GM21528 (cell line): ENCODE data around the gene PPM1E.
"Not testable (repeated sequence)": the region's sequence is repeated elsewhere in the genome, so short reads cannot be mapped to it uniquely, and the experiment has no call there.

ENCODE experiments used
- ATAC-seq: cut with Tn5 transposase; IDR thresholded peaks from one replicate; pipeline ENCODE4 v1.9.1; 2021; ENCODE audit warnings: mild to moderate bottlenecking, moderate library complexity; ENCODE audit not compliant: unreplicated experiment, low FRiP score

The PPM1E gene

DNA sequence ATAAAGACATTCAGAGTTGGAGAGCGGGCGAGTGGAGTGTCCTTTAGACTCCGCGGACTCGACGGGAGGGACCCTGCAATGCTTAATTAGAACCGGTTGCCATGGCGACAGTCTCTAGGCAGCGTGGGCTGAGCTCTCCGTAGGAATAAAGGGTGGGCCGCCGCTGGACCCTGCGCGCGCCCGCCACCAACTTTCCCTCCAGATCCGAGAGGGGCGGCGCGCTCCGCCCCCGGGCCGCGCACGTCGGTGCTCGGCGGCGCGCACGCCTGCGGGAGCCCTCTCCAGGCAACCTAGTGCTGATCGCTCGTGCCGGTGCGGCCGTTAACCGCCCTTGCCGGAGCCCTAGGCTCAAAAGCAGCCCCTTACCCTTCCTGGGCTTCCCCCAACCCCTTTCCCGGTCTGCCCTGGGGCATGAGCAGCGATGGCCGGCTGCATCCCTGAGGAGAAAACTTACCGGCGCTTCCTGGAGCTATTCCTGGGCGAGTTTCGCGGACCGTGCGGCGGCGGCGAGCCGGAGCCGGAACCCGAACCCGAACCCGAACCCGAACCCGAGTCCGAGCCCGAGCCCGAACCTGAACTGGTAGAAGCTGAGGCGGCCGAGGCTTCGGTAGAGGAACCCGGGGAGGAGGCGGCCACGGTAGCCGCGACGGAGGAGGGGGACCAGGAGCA lies at the start of gene PPM1E:
TSS of gene PPM1E (plus strand) at position 278 of the 669 bp plus-strand sequence.
- ATAC-seq, result no peak

DNA sequence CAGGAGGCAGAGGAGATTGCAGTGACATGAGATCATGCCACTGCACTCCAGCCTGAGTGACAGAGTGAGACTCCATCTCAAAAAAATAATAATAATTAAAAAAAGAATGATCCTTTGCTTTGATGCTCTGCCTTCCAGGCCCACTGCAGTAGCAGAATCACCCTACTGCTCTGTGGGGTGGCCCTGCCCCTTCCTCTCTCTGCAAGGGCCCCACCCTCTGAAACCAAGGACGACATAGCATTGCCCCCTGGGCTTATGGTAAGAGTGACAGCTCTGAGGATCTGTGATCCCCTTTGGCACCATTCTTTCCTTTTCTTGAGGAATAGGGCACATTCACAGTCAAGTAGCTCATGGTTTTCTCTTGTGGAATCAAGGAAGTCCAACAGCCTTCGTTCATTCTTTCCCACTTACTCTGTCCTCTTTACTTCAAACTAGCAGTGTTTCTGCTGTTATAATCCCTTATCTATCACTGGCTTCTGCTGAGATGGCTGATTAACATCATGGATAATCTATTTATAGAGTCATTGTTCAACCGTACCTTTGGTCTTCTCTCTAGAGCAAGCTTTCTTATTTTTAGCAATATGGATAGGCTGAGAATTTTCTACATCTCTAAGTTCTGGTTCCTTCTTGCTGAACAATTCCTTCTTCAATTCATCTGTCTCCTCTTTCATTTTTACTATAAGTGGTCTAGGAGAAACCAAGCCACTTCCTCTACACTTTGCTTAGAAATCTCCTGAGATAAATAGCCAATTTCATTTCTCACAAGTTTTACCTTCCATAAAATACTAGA lies 49.1 kb upstream of the PPM1E start:
- no peak for ATAC-seq

DNA sequence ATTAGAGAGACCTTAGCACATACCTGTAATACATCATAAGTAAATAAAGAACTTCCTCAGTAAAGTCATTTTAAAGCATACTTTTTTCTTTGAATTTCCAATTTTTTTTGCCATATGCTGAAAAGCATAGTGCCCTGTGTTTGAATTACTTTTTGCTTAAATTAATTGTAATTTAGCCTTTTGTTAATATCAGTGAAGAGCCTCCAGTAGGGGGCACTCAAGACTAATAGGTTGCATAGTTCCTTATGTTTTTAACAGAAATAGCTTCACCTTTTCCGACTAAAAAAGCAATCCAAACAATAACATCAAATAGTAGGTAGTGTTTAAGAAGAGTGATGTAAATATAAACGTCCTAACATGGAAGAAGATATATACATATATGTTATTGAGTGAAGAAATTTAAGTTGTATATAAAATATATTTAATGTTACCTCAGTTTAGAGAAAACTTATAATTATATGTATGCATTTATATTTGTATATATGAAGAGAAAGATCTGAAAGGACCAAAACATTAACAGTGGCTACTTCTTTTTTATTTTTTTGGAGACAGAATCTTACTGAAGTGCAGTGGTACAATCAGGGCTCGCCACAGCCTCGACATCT lies 44.6 kb upstream of the PPM1E start:
- ATAC-seq, result no peak

DNA sequence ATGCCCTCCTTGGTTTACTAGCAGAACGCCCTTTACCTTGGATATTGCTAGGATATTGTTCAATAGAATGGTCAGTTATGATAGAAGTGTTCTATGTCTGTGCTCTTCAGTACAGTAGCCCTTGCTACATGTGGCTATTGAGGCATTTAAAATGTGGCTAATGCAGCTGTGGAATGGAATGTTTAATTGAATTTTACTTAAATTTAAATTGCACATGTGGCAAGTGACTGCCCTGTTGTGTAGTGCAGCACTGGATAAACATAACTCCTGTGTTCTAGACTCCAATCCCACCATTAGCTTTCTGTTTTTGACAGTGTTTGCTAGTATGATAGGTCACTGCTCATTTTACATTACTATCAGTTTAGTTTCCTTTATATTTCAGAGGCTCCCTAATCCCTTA lies 33.4 kb upstream of the PPM1E start:
- ATAC-seq, result no peak

DNA sequence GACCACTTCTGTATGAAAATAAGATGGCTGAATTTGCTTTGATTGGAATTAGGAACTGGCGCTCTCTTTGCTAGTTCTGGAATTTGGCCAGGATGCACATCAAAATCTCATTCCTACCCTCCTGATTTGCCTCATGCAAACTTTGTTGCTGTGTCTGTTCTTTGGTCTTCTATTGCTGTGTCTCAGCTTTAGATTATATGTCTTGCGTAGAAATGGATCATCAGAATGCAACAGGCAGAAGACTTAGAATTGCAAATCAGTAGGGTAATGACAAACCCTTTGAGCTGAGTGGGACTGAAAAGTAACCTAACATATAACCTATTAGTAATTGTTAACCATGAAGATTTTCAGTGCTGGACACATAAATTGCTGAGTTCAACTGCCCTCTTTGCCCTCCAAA lies 33.0 kb upstream of the PPM1E start:
- no peak for ATAC-seq

DNA sequence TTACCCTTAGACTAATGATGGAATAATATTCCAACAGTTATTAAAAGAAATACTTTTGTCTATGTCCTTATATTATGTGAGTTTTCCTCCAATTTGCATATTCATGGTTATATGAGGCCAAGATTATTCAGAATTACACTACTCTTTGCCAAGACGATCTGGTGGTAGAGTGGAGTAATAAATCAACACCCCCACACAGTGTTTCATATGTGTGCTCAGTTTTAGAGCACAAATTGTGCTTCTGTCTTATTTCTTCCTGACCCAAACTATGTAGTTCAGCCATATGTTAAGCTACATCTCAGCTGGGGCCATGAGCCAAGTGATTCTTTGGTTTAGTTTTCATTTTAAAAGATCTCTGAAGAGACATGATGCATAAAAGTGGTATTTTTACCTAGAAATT lies 26.9 kb upstream of the PPM1E start:
- ATAC-seq, result no peak

DNA sequence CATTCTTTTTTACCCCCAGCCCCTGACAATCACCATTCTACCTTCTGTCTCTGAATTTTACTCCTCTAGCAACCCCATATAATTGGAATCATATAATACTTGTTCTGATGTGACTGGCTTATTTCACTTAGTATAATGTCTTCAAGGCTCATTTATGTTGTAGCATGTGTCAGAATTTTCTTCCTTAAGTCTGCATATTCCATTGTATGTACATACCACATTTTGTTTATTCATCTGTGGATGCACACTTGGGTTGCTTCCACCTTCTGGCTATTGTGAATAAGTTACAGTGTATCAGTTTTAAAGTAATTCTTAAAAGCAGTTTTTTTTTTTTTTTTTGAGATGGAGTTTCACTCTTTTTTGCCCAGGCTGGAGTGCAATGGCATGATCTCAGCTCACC lies 24.7 kb upstream of the PPM1E start:
- ATAC-seq, result no peak

DNA sequence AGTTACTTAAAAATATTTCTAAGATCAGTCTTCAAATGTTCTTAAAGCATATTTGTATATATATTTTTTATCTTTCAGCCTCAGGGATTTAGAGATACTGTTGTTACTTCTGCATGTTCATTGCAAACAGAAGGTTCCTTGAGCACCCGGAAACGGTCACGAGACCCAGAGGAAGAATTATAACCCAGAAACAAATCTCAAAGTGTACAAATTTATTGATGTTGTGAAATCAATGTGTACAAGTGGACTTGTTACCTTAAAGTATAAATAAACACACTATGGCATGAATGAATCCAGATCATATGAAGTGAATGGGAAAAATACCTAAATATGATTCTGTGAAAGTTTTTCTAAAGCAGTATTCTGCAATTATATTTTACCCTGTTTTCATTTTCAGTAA lies 21.6 kb upstream of the PPM1E start:
- no peak for ATAC-seq

DNA sequence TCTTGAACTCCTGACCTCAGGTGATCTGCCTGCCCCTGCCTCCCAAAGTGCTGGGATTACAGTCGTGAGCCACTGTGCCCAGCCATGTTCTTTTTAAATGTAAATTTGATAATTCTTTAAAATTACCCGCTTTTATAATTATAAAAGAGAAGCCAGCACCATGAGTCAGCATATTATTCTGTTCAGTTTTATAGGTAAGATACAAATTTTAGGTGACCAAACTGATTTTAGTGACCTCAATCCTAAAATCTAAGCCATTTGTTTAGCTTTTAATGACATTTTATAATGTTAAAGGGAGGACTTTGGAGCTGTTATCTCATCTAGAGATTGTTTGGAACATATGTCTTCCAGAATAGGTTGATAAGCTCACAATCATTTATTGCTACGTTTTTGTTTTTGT lies 20.8 kb upstream of the PPM1E start:
- no peak for ATAC-seq

DNA sequence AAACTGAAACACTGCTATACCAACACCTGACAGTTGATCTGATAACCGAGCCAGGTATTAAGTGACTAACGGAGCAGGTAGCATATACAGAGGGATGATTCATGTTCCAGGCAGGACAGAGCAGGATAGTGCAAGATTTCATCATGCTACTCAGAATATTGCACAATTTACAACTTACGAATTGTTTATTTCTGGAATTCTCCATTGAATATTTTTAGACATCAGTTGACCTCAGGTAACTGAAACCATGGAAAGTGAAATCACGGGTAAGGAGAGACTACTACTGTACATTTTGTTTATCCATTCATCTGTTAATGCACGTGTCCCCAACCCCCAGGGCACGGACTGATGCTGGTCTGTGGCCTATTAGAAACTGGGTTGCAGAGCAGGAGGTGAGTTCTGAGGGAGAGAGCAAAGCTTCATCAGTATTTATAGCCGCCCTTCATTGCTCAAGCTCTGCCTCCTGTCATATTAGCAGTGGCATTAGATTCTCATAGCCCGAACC lies 14.5 kb upstream of the PPM1E start:
- ATAC-seq, result no peak

DNA sequence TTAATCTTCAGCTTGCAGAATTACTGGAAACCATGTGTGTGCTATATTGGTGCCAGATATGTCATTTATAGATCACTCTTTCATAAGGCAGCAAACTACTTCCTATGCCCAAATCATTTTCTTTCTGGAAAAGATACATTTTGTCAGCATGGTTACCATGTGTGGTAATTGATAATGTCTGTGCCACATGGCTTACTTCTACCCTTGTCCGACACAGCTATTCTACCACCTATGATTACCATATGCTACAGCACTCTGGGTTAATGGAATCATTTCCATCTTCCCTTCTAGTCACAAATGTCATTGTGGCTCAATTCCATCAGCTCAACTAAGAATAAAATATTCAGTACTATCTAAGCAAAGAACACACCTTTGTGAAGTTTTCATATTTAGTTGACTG lies 8.0 kb upstream of the PPM1E start:
- ATAC-seq, result no peak

DNA sequence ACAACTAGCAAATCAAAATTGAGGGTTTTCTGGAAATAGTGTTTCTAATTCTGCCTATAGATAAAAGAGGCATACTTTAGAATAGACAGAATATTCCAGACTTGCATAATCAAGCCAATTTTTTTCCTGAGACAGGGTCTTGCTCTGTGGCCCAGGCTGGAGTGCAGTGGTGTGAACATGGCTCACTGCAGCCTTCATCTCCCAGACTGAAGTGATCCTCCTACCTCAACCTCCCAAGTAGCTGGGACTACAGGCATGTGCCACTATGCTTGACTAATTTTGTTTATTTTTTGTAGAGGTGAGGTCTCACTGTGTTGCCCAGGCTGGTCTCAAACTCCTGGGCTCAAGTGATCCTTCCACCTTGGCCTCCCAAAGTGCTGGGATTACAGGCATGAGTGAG lies 6.0 kb upstream of the PPM1E start:
- ATAC-seq, result not testable (repeated sequence)

DNA sequence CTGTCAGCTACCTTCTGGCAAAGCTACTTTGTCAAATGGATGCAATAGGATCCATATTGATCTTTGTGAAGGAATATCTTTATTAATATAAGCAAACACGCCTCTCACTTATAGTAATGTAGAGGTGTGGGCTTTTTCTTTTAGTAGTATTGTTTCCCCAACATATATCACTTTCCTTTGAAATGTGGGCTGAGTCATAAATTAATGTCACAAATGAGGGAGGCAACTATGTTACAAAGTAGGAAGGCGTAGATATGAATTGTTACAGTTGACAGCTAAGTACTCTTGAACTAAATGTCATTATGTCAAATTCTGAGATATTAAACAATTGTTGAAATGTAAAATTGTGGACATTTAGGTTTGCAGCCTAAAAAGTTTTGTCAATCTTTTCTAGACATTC lies 2.6 kb upstream of the PPM1E start:
- ATAC-seq, result no peak

DNA sequence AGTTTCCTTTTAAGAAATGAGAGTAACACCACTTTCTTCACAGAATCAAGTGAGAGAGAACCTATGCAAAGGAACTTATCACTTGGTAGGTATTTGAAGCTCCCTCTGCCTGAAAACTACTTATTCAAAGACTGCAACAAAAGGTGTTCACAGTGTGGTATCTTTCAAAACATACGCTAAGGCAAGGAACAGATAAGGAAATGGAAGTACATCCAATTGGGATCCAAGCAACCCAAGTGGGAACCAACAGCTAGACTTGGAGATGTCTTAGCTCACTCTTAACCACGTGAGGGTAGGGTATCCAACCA lies 431 bp upstream of the PPM1E start:
- ATAC-seq, result no peak

DNA sequence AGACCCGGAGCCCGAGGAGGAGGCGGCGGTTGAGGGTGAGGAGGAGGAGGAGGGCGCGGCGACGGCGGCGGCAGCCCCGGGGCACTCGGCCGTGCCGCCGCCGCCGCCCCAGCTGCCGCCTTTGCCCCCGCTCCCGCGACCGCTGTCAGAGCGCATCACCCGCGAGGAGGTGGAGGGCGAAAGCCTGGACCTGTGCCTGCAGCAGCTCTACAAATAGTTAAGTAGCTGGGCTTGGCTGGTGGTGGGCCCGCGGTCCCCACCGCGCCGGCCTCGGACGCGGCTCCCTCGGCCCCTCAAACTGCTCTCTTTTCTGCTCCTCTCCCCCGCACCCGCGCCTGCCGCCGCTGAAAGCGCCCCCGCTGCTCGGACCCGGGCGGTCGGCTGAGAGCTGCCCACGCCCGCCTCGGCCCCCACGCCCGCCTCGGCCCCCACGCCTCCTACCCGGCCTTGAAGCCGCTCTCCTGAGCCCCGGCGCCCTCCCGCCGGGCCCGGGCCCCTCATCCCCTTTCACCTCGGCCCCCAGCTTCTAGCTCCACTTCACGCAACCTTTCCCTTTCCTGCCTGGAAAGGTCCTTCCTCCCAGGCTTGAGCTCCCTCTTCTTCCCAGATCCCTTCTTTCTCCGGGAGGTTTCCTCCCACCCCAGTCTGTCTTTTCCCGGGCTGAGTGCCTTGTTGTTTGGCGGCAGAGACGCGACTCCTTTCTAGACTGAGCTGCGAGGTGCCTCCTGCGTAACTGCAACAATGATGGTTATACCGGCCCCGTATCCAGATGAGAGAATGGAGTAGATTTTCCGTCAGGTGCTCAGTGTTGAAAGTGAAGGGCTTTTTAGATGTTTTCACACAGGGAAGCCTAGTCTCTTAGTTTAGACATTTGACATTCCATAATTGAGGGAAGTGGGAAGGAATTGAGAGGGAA lies 850 bp downstream of the PPM1E start:
- ATAC-seq, result no peak

DNA sequence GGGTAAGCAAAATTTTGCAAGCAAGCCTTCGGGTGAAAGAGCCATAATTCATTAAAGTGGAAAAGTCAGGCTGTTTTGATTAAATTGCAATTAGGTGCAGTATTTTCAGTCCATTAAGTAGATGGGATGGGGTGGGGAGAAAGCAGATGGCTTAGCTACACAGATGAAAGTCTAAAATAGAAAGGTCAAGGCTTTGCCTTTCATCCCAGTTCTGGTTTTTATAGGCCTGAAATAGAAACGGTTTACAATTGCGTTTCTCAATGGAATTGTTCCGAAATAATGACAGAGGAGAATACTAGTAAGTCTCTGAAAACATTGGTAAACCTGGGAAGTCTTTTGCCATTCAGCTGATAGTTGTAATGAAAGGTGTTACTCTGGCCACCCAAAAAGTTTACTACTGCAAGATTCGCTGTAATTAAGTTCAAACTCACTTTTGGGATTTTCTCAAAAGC lies 1.5 kb downstream of the PPM1E start:
- no peak for ATAC-seq

DNA sequence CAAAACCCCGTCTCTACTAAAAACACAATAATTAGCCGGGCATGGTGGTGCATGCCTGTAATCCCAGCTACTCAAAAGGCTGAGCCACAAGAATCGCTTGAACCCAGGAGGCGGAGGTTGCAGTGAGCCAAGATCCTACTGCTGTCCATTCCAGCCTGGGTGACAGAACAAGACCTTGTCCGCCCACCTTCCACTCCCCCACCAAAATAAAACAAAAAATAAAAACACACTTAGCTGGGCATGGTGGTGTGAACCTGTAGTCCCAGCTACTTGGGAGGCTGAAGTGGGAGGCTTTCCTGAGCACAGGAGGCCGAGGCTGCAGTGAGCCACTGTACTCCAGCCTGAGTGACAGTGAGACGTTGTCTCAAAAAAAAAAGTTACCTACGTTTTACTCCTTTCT lies 3.2 kb downstream of the PPM1E start:
- no peak for ATAC-seq

DNA sequence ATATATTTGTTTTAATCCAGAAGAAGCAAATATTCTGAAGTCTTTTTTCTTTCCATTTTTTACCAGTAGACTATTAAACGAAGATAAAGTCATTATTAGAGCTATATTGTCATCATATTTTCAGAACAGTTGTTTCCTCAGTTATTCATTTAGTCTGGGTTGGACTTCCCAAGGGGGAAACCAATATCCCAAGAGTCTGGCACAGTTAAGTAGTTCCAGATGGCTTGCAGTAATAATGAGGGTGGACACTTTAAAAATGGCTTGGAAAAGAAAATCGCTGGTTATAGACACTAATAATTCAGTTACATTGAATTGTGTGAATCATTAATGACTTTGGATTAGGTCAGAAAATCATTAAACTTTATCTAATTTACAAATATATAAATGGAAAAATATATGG lies 3.9 kb downstream of the PPM1E start:
- no peak for ATAC-seq

DNA sequence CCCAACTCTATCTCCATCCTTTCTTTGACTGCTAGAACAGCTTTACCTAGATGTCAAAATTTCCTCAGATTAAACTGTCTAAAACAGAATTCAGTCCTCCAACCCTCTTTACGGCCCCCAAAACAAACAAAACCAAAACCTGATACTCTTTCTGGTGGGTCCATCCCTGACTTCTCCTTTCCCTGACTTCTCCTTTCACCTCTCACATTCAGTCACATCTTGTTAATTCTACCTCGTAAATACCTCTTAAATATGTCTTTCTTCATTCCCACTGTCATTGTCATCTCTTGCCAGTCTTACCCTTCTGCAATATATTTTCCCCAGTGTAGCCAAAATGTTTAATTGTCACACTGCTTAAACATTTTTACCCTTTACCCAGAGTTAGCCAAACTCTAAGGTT lies 4.6 kb downstream of the PPM1E start:
- ATAC-seq, result no peak

DNA sequence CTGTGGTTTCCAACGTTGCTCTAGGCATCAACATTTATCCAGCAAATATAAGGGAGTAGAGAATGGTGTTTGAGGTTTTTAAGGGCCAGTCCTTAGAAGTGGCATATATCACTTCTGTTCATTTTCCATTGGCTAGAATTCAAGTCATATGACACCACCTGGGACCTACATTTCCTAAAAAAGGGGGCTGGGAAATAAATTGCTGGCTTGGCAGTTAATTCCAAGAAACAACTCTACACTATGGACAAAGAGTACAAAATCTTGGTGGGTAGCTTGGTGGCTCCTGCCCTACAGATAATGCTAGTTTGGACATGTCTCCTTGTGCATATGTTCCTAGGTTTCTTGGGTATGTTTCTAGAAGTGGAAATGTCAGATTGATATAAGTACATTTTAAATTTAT lies 7.6 kb downstream of the PPM1E start:
- no peak for ATAC-seq

DNA sequence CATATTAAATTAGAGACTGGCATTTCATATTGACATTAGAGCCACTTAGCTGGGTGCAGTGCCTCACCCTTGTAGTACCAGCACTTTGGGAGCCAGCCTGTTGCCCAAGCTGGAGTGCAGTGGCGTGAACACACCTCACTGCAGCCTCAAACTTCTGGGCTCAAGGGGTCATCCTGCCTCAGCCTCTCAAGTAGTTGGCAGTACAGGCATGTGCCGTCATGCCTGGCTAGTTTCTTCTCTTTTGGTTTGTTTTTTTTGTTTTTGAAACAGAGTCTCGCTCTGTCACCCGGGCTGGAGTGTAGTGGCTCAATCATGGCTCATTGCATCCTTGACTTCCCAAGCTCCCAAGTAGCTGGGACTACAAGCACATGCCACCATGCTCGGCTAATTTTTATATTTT lies 8.7 kb downstream of the PPM1E start:
- no peak for ATAC-seq
